Erythroblast (primary cell): ENCODE measurements around the gene CLCN3.
"Not testable (repeated sequence)": the region's sequence is repeated elsewhere in the genome, so short reads cannot be mapped to it uniquely, and the experiment has no call there.

Experiments used
- DNase-seq, 2 experiments: peaks; one replicate each; lab custom pipeline; 2025; lab: John Stamatoyannopoulos, UW
- GATA1 ChIP-seq: IDR thresholded peaks from 2 replicates; pipeline ENCODE4 v1.6.1; 2011; ENCODE audit warnings: low read depth, mild to moderate bottlenecking, control low read depth, low read length, moderate library complexity
- POLR2A ChIP-seq: IDR thresholded peaks from 2 replicates; pipeline ENCODE4 v1.6.1; 2011; ENCODE audit warnings: mild to moderate bottlenecking, low read length

The CLCN3 gene

GRCh38 chr4:169619958-169620879, at the start of gene CLCN3:
CLCN3 (plus strand) TSS chr4:169620578; CDS start chr4:169635929, 15,351 bp downstream.
- DNase-seq: peak; percentile 99 to 100
- TF ChIP-seq GATA1: no peak
- peak; percentile 99 for TF ChIP-seq POLR2A

GRCh38 chr4:169571012-169571411, 49.4 kb upstream of the CLCN3 start:
- DNase-seq: not testable (repeated sequence)

GRCh38 chr4:169571435-169571834, 48.9 kb upstream of the CLCN3 start:
- DNase-seq: no peak

GRCh38 chr4:169573889-169574288, 46.5 kb upstream of the CLCN3 start:
- DNase-seq: no peak
- TF ChIP-seq POLR2A (no peak), GATA1 (no peak)

More at GRCh38 chr4:169571435-169571834, 48.9 kb upstream of the CLCN3 start:
- TF ChIP-seq POLR2A (no peak), GATA1 (no peak)

- TF ChIP-seq GATA1 (no peak), POLR2A (no peak)
- no peak for DNase-seq
These were observed 38.2 kb upstream of the CLCN3 start for GRCh38 chr4:169582203-169582602.

- DNase-seq: no peak
- TF ChIP-seq POLR2A (no peak), GATA1 (no peak)
These were observed 37.7 kb upstream of the CLCN3 start for GRCh38 chr4:169582706-169583105.

GRCh38 chr4:169583563-169583962, 36.8 kb upstream of the CLCN3 start:
- DNase-seq: no peak
- no peak for TF ChIP-seq POLR2A
- TF ChIP-seq GATA1: no peak

GRCh38 chr4:169593050-169593560, 27.3 kb upstream of the CLCN3 start:
- TF ChIP-seq GATA1: no peak
- no peak for TF ChIP-seq POLR2A
- DNase-seq: no peak

GRCh38 chr4:169594560-169595195, 25.7 kb upstream of the CLCN3 start:
- TF ChIP-seq GATA1 (no peak), POLR2A (no peak)

GRCh38 chr4:169601016-169601771, 19.2 kb upstream of the CLCN3 start:
- TF ChIP-seq POLR2A (no peak), GATA1 (no peak)
- no peak for DNase-seq

More at GRCh38 chr4:169594560-169595195, 25.7 kb upstream of the CLCN3 start:
- no peak for DNase-seq

GRCh38 chr4:169603312-169603711, 17.1 kb upstream of the CLCN3 start:
- no peak for DNase-seq
- no peak for TF ChIP-seq GATA1
- no peak for TF ChIP-seq POLR2A

- DNase-seq: peak; percentile 84 to 86
- TF ChIP-seq POLR2A (no peak), GATA1 (no peak)
These were observed 16.1 kb upstream of the CLCN3 start for GRCh38 chr4:169604131-169604900.
